ENCODE data around the gene KIF5A. TPM values are rescaled to one million over a fixed set of nuclear protein-coding genes. Genes with fewer than 3 reads are reported as not detected.
"Not testable (repeated sequence)": the region's sequence is repeated elsewhere in the genome, so short reads cannot be mapped to it uniquely, and the experiment has no call there.

Gene KIF5A
- total RNA-seq = under 1 TPM; 0.56 to 0.98 (median 0.68) TPM

DNA sequence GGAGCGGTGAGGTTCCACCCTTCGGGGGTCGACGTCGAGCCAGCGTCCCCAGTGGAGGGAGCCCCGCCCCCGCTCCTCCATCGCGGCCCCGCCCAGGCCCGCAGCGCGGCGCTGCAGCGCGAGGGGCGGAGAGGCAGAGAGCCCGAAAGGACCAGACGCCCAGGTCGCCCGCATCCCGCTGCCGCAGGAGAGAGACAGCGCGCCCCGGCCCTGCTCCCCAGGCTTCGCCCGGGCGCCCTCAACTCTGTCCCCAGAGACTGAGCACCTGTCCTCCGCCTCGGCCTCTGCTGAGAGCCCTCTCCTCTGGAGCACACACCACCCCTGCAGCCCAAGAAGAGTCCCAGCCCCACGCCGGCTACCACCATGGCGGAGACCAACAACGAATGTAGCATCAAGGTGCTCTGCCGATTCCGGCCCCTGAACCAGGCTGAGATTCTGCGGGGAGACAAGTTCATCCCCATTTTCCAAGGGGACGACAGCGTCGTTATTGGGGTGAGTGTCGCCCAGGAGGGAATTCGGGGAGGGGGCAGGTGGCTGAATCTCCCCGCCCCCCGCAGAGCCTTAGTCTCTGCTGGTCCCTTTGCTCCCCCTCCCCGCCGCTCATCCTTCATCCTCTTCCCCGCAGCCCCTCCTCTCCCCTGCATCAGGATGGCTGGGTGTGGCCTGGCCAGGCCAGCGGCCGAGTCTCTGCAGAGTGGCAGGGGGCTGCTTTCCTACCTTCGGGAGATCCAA, at the start of gene KIF5A:
KIF5A (plus strand) TSS at position 136 of the 732 bp plus-strand sequence; CDS start at position 364, 228 bp downstream.
- H3K9me3 Mint-ChIP-seq = no peaks in the 10 kb centered on the region
- DNase-seq = peak; percentile 39
- H3K36me3 Mint-ChIP-seq (ENCODE audit: insufficient read depth) = peaks cover 7% of the 10 kb centered on the region
- H3K4me1 Mint-ChIP-seq (ENCODE audit: low read depth) = peaks cover 25% of the 10 kb centered on the region
- peak within 1 kb of the TSS; percentile 76 for H3K4me3 Mint-ChIP-seq
- peak; percentile 51 to 66 for ATAC-seq
- H3K27me3 Mint-ChIP-seq (ENCODE audit: low read depth) = peaks cover 7% of the 10 kb centered on the region

DNA sequence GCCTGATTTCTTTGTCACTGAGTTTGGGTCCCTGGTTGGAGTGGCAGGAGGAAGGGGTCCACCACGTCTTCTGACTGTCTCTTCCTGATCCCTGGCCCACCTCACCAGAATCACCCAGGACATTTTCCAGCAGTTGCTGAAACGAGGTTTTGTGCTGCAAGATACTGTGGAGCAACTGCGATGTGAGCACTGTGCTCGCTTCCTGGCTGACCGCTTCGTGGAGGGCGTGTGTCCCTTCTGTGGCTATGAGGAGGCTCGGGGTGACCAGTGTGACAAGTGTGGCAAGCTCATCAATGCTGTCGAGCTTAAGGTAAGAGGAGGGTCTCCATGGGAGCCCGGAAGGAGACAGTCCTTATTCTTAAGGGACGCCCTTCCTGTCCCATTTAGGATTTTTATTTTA, 49.6 kb upstream of the KIF5A start:
- peaks cover 6% of the 10 kb centered on the region for H3K4me1 Mint-ChIP-seq (ENCODE audit: low read depth)
- H3K9me3 Mint-ChIP-seq = no peaks in the 10 kb centered on the region
- peaks cover 52% of the 10 kb centered on the region for H3K36me3 Mint-ChIP-seq (ENCODE audit: insufficient read depth)
- no peak overlapping the region for H3K4me3 Mint-ChIP-seq
- no peaks in the 10 kb centered on the region for H3K27me3 Mint-ChIP-seq (ENCODE audit: low read depth)
- no peak for DNase-seq
- ATAC-seq = no peak

DNA sequence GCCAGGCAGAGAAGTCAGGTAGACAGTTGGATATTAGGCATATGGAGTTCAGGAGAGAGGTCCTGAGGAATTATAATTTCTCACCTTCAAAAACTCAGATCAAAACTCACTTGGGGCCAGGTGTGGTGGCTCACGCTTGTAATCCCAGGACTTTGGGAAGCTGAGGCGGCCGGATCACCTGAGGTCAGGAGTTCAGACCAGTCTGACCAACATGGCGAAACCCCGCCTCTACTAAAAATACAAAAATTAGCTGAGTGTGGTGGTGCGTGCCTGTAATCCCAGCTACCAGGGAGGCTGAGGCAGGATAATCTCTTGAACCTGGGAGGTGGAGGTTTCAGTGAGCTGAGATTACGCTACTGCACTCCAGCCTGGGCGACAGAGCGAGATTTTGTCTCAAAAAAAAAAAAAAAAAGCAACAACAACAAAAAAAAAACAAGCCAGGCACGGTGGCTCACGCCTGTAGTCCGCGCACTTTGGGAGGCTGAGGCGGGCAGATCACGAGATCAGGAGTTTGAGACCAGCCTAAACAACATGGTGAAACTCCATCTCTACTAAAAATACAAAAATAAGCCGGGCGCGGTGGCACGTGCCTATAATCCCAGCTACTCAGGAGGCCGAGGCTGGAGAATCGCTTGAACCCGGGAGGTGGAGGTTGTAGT, 47.4 kb upstream of the KIF5A start:
- not testable (repeated sequence) for H3K4me3 Mint-ChIP-seq; H3K27me3 Mint-ChIP-seq (ENCODE audit: low read depth); DNase-seq; H3K9me3 Mint-ChIP-seq; ATAC-seq; H3K4me1 Mint-ChIP-seq (ENCODE audit: low read depth)
- H3K36me3 Mint-ChIP-seq (ENCODE audit: insufficient read depth) = peaks cover 50% of the 10 kb centered on the region

DNA sequence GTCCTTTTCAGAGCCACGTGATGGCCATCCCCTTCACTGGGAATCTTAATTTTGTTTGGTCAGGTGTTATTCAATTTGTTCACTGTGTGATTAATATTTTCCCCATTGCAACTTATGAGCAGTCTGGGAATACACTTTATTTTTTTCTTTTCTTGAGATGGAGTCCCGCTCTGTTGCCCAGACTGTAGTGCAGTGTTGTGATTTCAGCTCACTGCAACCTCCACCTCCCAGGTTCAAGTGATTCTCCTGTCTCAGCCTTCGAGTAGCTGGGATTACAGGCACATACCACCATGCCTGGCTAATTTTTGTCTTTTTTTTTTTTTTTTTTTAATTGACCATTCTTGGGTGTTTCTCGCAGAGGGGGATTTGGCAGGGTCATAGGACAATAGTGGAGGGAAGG, 43.3 kb upstream of the KIF5A start:
- not testable (repeated sequence) for H3K4me1 Mint-ChIP-seq (ENCODE audit: low read depth); ATAC-seq; H3K4me3 Mint-ChIP-seq; H3K27me3 Mint-ChIP-seq (ENCODE audit: low read depth); H3K9me3 Mint-ChIP-seq; DNase-seq
- H3K36me3 Mint-ChIP-seq (ENCODE audit: insufficient read depth) = peaks cover 39% of the 10 kb centered on the region

DNA sequence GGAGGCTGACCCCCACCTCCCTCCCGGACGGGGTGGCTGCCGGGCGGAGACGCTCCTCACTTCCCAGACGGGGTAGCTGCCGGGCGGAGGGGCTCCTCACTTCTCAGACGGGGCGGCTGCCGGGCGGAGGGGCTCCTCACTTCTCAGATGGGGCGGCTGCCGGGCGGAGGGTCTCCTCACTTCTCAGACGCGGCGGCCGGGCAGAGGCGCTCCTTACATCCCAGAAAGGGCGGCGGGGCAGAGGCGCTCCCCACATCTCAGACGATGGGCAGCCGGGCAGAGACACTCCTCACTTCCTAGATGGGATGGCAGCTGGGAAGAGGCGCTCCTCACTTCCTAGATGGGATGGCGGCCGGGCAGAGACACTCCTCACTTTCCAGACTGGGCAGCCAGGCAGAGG, 42.0 kb upstream of the KIF5A start:
- peaks cover 44% of the 10 kb centered on the region for H3K36me3 Mint-ChIP-seq (ENCODE audit: insufficient read depth)

DNA sequence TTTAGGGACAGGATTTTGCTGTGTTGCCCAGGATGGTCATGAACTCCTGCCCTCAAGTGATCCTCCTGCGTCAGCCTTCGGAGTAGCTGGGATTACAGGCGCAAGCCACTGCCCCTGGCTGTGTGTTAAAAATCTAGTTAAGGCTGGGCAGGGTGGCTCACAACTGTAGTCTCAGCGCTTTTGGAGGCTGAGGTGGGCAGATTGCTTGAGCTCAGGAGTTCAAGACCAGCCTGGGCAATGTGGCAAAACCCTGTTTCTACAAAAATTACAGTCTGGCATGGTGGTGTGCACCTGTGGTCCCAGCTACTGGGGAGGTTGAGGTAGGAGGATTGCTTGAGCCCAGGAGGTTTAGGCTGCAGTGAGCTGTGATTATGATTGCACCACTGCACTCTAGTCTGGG, 38.7 kb upstream of the KIF5A start:
- Mint-ChIP-seq H3K4me3 (no peak overlapping the region), H3K27me3 (ENCODE audit: low read depth) (no peaks in the 10 kb centered on the region), H3K4me1 (ENCODE audit: low read depth) (peaks cover 2% of the 10 kb centered on the region), H3K36me3 (ENCODE audit: insufficient read depth) (peaks cover 49% of the 10 kb centered on the region), H3K9me3 (no peaks in the 10 kb centered on the region)
- no peak for ATAC-seq
- DNase-seq = no peak

More for the DNA sequence above, 42.0 kb upstream of the KIF5A start:
- H3K4me1 Mint-ChIP-seq (ENCODE audit: low read depth); ATAC-seq; DNase-seq; H3K9me3 Mint-ChIP-seq; H3K27me3 Mint-ChIP-seq (ENCODE audit: low read depth); H3K4me3 Mint-ChIP-seq: not testable (repeated sequence)

DNA sequence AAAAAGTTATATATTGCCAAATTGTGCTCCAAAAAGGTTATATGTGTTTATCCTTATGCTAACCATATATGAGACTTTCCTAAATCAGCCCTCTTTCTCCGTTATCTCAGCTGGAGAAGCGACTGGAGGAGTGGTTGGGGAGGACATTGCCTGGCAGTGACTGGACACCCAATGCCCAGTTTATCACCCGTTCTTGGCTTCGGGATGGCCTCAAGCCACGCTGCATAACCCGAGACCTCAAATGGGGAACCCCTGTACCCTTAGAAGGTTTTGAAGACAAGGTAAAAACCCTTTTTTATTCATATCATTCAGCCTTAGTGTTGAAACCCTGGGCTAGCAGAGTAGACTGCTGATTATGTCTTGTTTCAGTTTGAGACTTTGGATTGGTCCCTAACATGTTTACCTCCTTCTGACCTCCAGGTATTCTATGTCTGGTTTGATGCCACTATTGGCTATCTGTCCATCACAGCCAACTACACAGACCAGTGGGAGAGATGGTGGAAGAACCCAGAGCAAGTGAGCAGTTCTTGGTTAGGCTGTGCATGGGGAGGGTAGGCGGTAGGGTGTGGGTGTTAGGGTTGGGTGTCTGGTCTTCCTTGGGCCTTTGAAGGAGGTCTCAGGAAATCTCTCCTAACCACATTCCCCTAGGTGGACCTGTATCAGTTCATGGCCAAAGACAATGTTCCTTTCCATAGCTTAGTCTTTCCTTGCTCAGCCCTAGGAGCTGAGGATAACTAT, 38.1 kb upstream of the KIF5A start:
- Mint-ChIP-seq H3K4me1 (ENCODE audit: low read depth) (peaks cover 2% of the 10 kb centered on the region), H3K36me3 (ENCODE audit: insufficient read depth) (peaks cover 52% of the 10 kb centered on the region), H3K4me3 (no peak overlapping the region), H3K9me3 (no peaks in the 10 kb centered on the region), H3K27me3 (ENCODE audit: low read depth) (no peaks in the 10 kb centered on the region)
- ATAC-seq (no peak), DNase-seq (no peak)

DNA sequence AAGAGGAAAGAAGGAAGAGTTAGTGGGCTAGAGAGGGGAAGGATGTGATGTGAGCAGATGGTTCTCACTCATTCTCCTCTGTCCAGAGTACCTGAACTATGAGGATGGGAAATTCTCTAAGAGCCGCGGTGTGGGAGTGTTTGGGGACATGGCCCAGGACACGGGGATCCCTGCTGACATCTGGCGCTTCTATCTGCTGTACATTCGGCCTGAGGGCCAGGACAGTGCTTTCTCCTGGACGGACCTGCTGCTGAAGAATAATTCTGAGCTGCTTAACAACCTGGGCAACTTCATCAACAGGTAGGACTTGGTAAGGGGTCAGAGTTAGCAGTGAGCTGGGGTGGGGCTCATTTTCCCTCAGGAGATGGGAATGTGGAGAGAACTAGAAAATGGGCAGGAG, 37.2 kb upstream of the KIF5A start:
- DNase-seq (no peak), ATAC-seq (no peak)
- Mint-ChIP-seq H3K27me3 (ENCODE audit: low read depth) (no peaks in the 10 kb centered on the region), H3K4me1 (ENCODE audit: low read depth) (peaks cover 10% of the 10 kb centered on the region), H3K4me3 (no peak overlapping the region), H3K9me3 (no peaks in the 10 kb centered on the region), H3K36me3 (ENCODE audit: insufficient read depth) (peaks cover 60% of the 10 kb centered on the region)

DNA sequence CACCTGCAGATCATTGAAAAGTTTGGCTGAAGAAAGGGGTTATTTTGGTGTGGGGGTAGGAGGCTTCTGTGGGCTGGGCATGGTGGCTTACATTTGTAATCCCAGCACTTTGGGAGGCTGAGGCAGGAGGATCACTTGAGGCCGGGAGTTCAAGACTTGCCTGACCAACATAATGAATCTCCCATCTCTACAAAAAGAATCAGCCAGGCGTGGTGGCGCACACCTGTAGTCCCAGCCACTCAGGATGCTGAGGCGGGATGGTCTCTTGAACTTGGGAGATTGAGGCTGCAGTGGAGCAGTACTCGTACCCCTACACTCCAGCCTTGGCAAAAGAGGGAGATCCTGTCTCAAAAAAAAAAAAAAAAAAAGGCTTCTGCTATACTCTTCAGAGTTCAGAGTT, 36.6 kb upstream of the KIF5A start:
- no peak overlapping the region for H3K4me3 Mint-ChIP-seq
- H3K4me1 Mint-ChIP-seq (ENCODE audit: low read depth) = peaks cover 15% of the 10 kb centered on the region
- no peaks in the 10 kb centered on the region for H3K9me3 Mint-ChIP-seq
- peaks cover 61% of the 10 kb centered on the region for H3K36me3 Mint-ChIP-seq (ENCODE audit: insufficient read depth)
- ATAC-seq (no peak), DNase-seq (no peak)
- H3K27me3 Mint-ChIP-seq (ENCODE audit: low read depth) = no peaks in the 10 kb centered on the region

DNA sequence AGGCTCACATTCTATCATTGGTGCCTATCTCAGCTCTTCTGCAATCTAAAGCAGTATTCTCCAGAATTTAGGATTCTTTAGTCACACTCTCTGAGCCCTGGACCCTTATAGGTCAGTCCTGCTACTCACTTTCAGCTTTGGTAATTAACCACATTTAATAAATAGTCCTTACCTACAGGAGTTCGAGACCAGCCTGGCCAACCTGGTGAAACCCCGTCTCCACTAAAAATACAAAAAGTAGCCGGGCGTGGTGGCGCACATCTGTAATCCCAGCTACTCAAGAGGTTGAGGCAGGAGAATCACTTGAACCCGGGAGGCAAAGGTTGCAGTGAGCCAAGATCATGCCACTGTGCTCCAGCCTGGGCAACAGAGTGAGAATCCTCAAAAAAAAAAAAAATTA, 36.2 kb upstream of the KIF5A start:
- H3K4me1 Mint-ChIP-seq (ENCODE audit: low read depth) = peaks cover 19% of the 10 kb centered on the region
- H3K9me3 Mint-ChIP-seq; H3K27me3 Mint-ChIP-seq (ENCODE audit: low read depth); ATAC-seq; DNase-seq; H3K4me3 Mint-ChIP-seq: not testable (repeated sequence)
- H3K36me3 Mint-ChIP-seq (ENCODE audit: insufficient read depth) = peaks cover 64% of the 10 kb centered on the region

DNA sequence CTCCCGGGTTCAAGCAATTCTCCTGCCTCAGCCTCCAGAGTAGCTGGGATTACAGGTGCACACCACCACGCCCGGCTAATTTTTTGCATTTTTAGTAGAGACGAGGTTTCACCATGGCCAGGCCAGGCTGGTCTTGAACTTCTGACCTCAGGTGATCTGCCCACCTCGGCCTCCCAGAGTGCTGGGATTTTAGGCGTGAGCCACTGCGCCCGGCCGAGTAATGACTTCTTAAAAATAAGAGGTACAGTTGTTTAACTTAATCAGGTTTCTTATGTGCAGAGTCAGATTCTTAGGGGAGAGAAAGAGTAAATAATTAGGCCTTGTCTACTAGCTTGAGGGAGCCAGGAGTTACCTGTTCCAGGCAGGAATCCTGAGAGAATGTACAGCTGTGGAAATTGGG, 35.6 kb upstream of the KIF5A start:
- not testable (repeated sequence) for H3K27me3 Mint-ChIP-seq (ENCODE audit: low read depth); H3K4me3 Mint-ChIP-seq; H3K9me3 Mint-ChIP-seq; ATAC-seq; DNase-seq
- peaks cover 65% of the 10 kb centered on the region for H3K36me3 Mint-ChIP-seq (ENCODE audit: insufficient read depth)
- peaks cover 25% of the 10 kb centered on the region for H3K4me1 Mint-ChIP-seq (ENCODE audit: low read depth)

DNA sequence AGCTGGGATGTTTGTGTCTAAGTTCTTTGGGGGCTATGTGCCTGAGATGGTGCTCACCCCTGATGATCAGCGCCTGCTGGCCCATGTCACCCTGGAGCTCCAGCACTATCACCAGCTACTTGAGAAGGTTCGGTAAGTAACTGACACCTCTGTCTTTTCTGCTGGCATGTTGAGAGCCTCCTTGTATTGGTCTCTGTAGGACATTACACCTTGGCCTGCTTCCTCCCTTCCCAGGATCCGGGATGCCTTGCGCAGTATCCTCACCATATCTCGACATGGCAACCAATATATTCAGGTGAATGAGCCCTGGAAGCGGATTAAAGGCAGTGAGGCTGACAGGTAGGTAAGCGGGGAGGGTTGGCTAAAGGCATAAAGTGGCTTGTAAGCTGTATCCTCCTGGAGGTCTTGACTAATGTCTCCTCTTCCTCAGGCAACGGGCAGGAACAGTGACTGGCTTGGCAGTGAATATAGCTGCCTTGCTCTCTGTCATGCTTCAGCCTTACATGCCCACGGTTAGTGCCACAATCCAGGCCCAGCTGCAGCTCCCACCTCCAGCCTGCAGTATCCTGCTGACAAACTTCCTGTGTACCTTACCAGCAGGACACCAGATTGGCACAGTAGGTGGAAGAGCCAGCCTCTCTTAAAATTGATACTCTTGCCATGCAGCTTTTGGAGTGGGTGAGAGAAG, 35.0 kb upstream of the KIF5A start:
- DNase-seq (no peak), ATAC-seq (no peak)
- Mint-ChIP-seq H3K27me3 (ENCODE audit: low read depth) (no peaks in the 10 kb centered on the region), H3K4me1 (ENCODE audit: low read depth) (peaks cover 28% of the 10 kb centered on the region), H3K4me3 (no peak overlapping the region), H3K9me3 (no peaks in the 10 kb centered on the region), H3K36me3 (ENCODE audit: insufficient read depth) (peaks cover 64% of the 10 kb centered on the region)

DNA sequence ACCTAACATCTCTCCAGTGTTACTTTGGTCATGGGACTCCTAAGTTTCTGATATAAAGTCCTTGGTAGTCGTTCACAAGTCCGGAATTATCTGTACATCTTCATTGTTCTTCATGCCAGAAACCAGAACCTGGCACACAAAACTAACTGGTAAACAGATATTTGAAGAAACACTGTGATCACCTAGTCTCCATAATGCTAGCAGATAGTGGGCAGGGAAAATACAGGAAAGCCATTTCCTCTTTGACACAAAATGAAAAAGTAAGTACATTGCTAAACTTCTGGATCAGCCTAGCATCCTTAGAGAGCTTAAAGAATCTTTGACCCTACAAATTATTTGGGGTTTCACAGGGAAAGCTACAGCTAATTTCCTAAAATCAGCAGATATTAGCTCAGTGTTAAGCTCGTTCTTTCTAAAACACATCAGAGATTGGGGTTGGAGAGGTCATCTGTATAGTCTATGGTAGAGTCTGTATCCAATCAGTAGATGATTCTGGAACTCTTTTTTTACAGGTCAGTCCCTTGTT, 34.4 kb upstream of the KIF5A start:
- Mint-ChIP-seq H3K36me3 (ENCODE audit: insufficient read depth) (peaks cover 65% of the 10 kb centered on the region), H3K4me3 (no peak overlapping the region), H3K4me1 (ENCODE audit: low read depth) (peaks cover 28% of the 10 kb centered on the region), H3K27me3 (ENCODE audit: low read depth) (no peaks in the 10 kb centered on the region), H3K9me3 (no peaks in the 10 kb centered on the region)
- DNase-seq (no peak), ATAC-seq (no peak)

DNA sequence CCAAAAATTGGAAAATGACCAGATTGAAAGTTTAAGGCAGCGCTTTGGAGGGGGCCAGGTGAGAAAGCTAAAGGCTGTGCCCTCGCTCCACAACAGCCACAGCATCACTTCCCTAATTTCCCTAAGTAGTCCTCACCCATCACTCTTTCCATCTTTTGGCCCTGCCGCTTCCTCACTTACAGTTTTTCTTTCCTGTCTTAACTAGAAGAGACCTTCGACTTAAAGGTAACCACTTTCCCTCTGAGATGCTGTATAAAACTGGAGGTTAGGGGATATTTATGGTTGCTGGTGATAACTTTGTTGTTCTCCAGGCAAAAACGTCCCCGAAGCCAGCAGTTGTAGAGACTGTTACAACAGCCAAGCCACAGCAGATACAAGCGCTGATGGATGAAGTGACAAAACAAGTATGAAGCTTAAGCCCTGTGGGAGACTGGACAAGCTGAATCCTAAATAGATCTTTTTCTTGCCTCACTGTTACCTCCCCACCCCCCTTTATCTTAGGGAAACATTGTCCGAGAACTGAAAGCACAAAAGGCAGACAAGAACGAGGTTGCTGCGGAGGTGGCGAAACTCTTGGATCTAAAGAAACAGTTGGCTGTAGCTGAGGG, 33.8 kb upstream of the KIF5A start:
- Mint-ChIP-seq H3K9me3 (no peaks in the 10 kb centered on the region), H3K27me3 (ENCODE audit: low read depth) (no peaks in the 10 kb centered on the region), H3K4me1 (ENCODE audit: low read depth) (peaks cover 29% of the 10 kb centered on the region), H3K4me3 (no peak overlapping the region), H3K36me3 (ENCODE audit: insufficient read depth) (peaks cover 65% of the 10 kb centered on the region)
- no peak for ATAC-seq
- no peak for DNase-seq
